ENCODE data around the gene PLXNA2.

PLXNA2 gene

DNA sequence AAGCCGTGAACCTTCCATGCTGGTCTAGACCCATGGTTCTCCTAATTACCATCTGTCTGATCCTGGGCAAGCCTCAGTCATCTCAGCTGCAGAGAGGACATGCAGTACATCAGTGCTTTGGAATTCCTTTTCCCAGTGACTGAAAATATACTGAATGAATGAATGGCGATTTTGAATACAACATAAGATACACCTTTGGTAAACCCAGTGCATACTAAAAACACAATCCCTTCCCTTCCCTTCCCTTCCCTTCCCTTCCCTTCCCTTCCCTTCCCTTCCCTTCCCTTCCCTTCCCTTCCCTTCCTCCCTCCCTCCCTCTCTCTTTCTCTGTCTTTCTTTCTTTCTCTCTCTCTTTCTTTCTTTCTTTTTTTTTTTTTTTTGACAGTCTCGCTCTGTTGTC, 21.3 kb upstream of the PLXNA2 start:
- DNase-seq, result no peak

DNA sequence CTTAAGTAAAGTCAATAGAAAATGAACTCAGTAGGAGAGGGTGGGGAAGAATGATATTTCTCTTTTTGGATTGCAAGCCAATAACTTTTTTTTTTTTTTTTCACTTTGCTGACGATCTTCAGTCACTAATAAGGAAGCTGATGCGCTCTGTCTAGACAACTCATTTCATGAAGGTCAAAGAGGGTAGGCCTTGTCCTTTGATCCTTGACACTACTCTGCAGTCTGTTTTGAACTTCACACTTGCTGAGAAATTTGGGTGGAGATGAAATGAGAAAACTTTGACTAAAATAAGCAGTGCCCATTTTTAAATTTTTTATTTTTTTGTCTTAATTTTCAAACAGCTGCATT, 20.9 kb upstream of the PLXNA2 start:
- DNase-seq, result no peak

DNA sequence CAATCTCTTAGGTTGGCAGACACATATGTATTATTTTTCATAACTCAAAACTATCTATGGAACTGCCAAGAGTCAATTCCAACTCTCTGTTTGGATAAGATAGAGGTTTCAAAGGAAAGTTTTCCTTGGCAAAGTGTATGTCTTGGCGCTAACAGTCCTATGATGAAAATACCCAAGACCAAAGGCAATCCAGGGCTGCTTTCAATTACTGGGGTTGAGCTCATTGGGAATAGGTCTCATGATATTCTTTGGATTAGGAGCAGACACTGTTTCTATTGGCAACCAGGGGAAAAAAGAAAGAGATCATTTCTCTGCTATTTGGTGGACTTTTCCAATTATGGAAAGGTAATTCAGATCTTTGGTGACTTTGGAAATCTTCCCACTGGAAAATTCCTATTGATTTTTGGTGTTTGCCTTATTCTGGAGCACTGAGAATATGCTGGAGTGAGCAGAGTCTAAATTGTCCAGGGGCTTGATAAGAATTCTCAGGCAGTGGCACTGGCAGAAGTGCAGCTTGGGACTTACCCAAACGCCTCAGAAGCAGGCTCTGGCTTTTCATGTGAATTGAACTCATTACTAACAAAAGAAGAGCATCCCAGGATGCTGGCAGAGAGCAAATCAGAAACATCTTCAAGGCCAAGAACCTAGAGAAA, 20.4 kb upstream of the PLXNA2 start:
- no peak for DNase-seq

DNA sequence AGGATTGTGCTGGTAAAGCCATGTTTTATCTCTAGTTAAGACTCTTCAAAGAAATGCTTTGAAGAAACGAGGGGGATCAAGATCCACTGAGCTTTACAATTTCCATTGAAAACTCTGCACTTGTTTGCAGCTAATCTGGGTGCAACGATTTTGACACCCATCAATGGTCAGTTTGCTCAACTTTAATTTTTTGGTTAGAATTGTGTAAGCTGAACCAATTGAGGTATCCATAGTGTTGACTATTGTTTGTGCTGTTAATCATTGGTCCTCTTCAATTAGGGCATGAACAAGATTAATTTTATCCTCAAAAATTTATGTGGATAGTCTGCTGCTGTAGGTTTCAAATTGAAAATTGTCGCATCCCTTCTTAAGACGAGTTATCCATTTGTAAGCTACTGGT, 17.7 kb upstream of the PLXNA2 start:
- no peak for DNase-seq

DNA sequence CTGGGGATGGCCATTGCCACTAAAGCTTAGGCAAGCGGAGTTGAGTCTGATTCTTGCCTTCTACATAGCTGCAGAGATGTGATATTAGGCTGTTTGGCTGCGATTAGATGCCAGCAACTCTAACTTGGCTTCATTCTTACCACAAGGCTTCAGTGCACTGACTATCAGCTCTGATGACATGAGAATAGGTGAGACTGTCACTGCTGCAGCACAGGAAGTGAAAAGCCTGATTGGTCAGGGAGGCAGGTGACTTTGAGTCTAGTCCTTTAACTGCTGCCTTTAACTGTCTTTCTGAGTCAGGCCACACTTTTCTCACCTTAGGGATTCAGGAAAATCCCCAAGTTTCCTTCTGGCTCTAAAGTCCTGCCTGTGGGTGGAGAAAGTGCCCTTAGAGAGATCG, 14.1 kb upstream of the PLXNA2 start:
- DNase-seq, result no peak

DNA sequence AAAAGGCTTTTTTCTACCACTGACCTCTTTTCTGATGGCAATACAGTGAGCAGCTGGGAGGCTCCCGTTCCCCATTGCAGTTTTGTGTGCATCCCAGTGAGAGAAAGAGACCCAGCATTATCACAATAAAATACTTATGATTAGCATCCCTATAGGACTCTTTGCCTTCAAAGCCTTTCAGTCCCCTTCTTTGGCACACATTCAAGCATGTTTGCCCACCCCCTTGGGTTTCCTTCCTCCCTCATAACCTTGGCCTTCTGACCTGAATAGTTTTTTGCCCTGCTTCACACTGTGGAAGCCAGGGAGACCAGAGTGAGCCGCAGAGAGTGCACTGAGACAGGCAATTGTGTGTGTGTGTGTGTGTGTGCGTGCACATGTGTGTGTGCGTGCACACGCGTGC, 13.2 kb upstream of the PLXNA2 start:
- DNase-seq, result no peak

DNA sequence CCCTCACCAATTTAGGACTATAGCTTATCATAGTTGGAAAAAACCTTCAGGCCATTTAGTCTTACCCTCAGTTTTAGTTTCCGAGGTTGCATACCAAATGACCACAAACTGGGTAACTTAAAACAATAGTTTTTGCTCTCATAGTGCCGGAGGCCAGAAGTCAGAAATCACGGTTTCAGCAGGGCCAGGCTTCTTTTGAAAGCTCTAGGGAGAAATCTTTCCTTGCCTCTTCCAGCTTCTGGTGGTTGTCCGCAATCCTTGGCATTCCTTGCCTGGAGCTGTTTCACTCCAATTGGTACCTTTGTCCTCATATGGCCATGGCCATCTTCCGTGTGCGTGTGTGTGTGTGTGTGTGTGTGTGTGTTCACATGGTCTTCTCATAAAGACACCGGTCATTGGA, 12.4 kb upstream of the PLXNA2 start:
- no peak for DNase-seq

DNA sequence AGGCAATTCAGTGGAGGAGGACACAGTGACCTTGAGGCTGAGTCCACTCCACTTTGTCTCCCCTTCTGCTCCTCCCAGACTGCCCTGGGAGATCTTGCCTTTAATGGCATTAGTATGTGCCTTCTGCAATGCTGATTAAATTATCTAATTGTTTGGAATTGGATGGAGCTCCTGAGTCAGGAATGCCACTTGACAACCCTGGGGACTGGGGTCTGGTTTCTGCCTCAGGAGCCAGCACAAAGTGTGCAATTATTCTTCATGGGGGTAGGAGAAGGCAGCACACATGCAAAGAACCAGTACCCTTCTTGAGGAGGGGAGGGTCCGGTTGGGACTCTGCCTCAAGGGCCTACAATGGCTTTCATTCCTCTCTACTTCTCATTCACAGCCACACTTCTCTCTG, 11.9 kb upstream of the PLXNA2 start:
- DNase-seq, result no peak

DNA sequence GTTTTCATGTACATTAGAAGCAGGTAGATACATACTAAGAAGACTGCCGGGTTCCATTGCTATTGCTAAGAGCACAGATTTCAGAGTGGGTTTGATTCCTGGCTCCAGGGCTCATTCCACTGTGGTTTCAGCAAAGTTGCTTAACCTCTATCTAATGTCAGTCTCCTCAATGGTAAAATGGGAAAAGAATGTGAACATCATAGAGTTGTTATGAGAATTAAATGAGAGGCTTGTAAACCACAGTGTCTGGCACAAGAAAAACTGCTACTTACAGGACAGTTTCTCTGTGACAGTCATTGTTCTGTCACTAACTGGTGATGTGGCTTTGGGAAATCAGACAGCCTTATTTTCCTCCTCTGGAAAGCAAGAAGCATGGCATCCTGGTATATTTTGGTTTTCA, 10.7 kb upstream of the PLXNA2 start:
- DNase-seq, result no peak

DNA sequence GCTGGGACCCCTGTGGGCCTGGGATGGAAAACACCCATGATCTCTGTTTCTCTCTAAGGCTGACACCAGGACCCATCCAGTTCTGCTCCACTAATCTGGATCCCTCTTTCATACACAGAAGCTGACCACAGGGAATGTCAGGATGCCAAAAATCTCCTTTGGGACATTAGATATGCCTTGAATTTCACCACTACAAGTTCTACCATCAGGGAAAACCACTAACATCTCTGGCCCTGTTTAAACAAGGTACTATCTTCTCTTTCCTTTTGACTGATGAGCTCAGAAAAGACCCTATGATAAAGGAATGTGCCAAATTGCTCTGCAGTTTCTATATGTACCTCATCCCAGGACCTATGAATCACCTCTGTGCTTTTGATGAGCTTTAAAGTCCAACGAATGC, 10.2 kb upstream of the PLXNA2 start:
- DNase-seq, result no peak

DNA sequence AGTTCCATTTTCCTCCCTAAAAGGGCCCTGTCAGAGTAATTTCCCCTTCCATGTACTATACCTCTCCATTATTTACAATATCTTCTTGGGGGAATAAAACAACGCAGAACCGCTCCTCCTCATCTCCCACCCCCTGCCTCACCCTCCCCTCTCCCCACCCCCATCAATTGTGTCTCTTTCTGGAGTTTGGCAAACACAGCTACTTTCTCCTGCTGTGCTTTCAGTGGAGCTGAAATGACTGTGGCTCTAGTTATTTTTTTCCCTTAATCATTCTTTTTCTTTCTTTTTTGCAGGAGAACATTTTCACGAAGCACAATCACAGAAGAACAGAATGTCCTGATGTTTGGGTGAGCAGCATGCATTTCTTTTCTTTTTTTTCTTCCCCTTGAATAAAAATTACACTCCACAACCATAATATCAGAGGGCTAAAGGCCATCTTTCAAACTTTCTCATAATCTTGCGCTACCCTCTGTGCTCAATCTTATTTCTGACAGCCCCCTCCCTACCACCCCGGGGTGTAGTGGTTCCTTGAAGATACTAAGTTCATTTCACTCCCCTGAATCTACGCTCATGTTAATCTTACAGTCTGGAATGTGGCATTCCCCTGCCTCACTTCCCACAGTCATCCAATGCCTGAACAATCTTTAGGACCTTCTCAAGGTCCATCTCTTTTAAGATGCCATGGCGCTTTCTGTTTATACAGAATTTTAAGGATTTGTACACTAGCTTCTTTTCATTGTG, 8.8 kb upstream of the PLXNA2 start:
- DNase-seq, result no peak

DNA sequence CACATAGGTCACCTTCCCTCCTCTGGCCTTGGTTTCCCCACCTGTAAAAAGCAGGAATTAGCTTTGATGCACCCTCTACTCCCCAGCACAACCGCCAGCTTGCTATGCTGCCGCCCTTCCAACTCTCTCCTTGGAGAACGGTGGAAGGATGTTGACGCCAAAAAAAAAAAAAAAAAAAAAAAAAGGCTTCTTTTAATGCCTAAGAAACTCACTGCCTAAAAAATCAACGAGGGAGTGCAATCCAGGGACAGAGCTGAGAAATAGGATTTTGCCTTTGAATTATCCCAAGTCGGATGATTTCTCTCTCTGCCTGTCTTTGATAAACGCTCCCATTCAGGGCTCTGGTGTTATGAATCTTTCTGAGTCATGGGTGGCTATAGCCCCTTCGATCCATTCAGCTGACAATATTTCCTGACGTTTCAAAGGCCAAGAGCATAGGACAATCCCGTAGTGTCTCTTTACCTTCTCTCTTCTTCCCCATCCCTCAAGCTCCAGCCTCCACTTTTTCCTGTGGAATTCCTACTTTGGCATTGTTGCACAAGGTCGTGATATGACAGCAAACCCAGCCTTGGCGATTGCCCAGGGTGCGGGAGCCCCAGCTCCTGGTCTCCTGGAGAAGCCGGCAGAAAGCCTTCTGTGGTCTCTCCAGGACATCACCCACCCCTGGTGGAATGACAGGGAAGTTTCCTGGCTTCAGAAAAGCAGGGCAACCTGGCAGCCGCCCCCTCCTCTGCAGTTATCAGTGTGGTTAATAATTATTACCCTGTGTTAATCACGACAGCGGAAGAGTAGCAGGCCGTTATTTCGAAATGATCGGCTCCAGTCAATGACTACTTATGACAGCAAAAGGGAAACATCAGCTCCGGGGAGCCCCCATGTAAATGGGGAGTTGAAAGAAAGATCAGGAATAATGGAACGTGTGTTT, 8.0 kb upstream of the PLXNA2 start:
- DNase-seq, result no peak

DNA sequence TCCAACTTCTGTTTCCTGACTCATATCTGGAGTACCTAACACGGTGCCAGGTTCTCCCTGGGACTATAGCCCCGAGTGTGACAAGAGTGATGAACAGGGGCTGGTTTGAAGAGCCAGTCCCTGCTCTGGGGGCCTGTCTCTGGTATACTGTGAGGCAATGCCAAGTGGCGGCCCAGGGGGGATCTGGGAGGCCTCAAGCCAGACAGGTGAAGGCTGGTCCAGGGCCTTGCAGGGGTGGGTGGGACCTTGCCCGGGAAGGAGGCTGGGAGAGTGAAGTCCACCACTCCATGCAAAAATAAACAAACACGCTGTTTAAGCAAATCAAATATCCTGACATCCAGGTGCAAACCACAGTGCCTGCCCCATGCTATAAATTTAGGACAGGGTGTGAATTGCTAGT, 6.8 kb upstream of the PLXNA2 start:
- DNase-seq, result no peak

DNA sequence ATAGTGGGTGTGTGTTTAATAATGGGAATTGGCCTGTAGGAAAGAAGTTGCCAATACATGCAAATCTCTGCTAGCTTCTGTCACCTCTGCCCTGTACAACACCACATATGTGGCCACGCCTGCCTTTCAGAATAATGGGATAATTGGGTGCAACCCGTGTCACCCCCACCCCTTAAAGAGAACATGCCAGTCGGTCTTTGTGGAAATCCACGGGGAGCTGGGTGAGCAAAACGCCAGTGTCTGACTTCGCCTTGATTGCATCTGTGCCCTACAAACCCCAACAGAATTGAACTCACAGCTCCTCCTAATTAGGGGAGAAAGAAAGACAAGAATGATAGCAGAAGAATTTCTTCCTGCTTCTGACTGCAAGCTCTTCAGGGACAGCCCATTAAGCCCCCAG, 6.4 kb upstream of the PLXNA2 start:
- DNase-seq, result no peak

DNA sequence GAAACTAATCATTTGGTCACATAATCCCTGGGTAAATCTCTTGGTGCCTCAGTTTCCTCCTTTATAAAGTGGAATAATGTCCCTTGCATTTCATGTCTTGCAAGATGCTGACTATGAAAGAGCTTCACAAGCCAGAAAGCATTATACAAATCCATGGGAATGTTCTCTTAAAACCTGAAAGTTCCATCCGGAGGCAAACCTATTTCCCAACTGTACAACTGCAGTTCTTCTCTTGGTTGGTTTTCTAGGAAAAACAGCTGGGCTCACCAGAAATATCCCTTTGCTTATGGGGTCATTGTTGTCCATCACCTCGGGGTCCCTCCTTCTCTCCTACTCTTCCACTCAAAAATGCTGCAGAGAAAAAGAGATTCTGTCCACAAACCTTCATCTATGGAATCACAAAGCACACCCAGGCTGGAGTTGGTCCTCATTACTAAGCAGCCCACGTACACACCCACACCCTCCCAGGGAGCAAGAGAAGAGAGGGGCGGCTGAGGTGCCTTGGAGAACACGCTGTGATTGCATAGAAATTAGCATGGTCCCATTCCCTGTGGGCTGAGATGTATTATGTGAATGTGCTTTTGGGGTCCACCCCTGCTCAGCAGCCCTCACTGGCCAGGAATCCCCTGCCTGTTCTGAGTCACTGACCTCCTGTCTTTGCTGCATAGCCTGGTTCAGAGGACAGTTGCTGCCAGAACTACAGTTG, 5.0 kb upstream of the PLXNA2 start:
- no peak for DNase-seq

DNA sequence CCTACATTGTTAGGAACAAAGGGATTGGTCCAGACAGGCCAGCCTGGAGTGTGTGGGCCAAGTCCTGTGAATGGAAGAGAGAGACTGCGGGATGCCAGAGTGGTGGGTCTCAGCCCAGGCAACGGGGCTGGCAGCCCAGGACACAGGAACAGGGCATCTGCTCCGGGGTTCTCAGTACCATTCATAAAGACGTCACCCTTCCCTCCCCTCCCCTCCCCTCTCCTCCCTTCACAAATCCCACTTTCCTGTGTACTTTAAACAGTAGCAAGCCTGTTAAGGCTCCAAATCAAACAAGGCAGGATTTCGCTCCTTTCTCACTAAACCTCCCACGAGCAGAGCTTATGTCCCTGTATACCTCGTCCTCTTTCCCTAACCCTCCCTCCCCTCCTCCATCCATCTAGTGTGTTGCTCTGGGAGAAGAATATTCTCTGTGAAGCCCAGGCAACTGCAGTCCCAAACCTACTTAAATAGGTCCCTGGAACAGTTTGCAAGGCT, 4.2 kb upstream of the PLXNA2 start:
- DNase-seq, result no peak

DNA sequence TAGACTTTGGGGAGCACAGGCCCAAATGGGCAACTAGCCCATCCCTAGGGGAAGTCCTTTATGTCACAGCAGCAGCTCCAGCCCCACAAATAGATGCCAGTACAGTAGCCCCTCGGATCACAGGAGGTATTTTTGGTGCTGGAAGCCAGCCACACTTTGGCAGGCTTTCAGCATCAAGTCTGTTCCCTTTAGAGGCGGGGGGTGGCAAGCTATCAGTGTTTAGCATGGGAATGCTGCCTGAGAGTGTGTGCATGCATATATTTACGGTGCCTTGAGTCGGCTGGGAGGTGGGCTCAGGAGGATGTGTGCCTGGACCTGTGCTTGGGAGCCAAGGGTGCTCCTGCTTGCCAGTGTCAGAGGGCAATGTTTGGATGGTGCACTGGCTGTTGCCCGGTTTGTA, 3.5 kb upstream of the PLXNA2 start:
- no peak for DNase-seq

DNA sequence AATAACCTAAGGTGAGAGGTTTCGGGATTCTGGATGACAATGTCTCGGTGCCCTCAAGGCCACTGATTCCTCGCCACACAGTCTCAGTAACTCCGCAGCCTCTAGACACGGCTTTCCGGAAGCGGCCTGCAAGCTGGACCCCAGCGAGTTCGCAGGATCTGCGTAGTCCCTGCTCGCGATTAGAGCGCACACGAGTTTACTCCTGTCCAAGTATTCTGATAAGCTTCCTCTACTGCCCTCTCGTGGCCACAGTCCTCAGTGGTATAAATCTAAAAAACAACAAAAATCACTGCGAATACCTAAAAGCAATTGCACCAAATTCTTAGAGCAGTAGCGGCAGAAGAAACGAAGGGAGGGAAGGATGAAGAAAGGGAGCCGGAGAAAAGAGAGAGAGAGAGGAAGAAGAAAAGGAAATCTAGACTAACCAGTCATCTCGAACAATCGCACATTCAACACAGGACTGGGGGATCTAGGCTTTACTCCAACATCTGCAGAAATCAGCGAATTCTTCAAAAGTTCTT, 1.1 kb upstream of the PLXNA2 start:
- DNase-seq, result peak; percentile 82

DNA sequence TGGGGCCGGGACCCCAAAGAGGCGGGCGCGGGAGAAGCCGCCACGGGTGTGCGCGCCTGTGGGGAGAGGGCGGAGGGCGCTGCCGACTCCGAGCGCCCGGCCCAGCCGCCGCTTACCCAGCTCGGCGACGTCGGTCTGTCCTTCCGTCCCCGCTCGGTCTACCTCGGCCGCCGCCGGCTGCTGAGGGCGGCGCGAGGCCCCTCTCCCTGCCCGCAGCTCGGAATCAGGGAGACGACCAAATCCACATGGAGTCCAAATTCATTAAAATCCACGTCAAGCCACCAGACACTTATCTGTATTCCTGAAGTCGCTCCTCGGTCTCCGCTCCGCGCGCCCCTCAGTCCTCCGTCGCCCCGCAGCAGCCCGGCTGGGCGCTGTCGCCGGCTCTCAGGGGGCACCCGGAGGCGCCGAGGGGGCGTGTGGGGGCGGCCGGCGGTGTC, 637 bp downstream of the PLXNA2 start:
- DNase-seq, result no peak

DNA sequence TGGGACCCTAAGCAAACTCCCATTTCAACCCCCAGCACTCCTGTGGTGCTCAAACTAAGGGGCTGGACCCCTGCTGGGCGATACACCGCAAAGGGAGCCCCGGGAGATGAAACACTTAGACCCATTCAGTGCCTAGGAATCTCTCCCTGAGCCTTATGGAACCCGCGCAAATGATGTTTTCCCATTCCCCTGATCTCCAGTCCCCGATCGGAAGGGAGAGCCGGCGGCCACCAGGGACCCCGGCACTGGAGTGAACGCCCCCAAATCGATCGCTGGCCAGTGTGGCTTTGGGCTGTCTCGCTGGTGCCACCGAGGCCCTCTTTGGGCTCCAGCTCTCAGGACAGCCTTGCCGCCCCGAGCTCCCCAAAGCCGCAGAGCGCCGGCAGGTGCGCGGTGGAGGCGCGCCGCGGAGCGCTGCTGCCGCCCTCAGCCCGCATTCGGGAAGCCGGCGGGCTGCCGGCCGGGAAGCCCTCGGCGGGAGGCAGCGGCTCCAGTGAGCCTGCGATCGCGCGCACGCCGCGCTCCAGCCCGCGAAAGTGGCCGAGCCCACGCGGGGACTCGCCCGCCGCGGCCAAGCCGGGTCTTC, 1.1 kb downstream of the PLXNA2 start:
- no peak for DNase-seq

DNA sequence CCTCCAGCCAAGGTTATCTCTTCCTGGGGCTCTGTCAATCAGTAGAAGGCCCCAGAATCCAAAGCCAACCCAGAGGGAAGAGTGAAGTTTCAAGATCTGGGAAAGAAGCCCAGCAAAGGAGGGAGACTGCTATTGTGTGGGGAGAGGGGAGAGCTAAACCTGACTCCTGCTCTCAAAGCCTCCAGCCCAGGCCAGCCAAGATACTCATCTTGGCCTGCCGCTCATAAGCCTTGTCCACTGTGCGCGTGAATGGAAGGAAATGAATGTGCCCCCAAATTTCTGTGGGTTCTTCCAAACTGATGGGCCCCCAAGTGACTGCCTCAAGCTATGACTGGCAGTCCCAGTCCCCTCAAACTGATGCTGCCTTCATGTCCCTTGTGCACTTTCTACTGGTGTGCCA, 2.0 kb downstream of the PLXNA2 start:
- no peak for DNase-seq

DNA sequence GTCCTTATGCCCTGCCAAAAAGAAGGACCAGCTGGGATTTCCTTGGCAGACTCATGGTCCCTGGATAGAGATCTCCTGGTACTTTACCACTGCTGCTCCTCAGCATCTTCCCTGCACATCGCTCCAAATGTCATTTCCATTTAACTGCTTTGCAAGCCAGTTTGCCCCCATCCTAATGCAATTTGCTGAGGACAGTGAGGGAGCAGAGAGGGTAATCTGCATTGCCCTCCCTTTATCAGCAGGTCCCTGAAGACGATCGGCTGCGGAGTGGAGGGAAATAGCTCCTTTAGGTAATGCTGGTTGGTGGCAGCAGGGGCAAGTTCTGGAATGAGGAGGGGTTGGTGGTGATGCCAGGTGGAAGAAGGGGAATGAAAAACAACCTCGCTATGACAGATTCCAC, 2.7 kb downstream of the PLXNA2 start:
- DNase-seq, result no peak
